HG03442 (cell line): ENCODE data around the gene CHRFAM7A.
"Not testable (repeated sequence)": the region's sequence is repeated elsewhere in the genome, so short reads cannot be mapped to it uniquely, and the experiment has no call there.

ENCODE experiments used
- ATAC-seq: cut with Tn5 transposase; IDR thresholded peaks from one replicate; pipeline ENCODE4 v1.9.1; 2021; ENCODE audit warnings: mild to moderate bottlenecking, moderate library complexity; ENCODE audit not compliant: unreplicated experiment

Gene CHRFAM7A

GRCh38 chr15:30392766-30393663 lies at the start of gene CHRFAM7A:
Gene CHRFAM7A, minus strand, starts transcription at chr15:30393540. Its CDS starts 10,189 bp downstream, at chr15:30383351.
- ATAC-seq: not testable (repeated sequence)

GRCh38 chr15:30438348-30438747 lies 45.0 kb upstream of the CHRFAM7A start:
- ATAC-seq: not testable (repeated sequence)

GRCh38 chr15:30435878-30436277 lies 42.5 kb upstream of the CHRFAM7A start:
- not testable (repeated sequence) for ATAC-seq

GRCh38 chr15:30420723-30421122 lies 27.4 kb upstream of the CHRFAM7A start:
- not testable (repeated sequence) for ATAC-seq

- ATAC-seq: not testable (repeated sequence)
These were observed 20.8 kb upstream of the CHRFAM7A start, which contains the start of gene GOLGA8R for GRCh38 chr15:30414160-30414559. Gene GOLGA8R, minus strand, starts transcription at chr15:30414260. Its CDS starts 98 bp downstream, at chr15:30414162.

- not testable (repeated sequence) for ATAC-seq
These were observed 14.3 kb upstream of the CHRFAM7A start for GRCh38 chr15:30407636-30408035.

- ATAC-seq: not testable (repeated sequence)
These were observed 5.6 kb upstream of the CHRFAM7A start for GRCh38 chr15:30398988-30399387.

- ATAC-seq: not testable (repeated sequence)
These were observed 288 bp upstream of the CHRFAM7A start for GRCh38 chr15:30393664-30393991.

- not testable (repeated sequence) for ATAC-seq
These were observed 6.9 kb downstream of the CHRFAM7A start for GRCh38 chr15:30386318-30386887.

GRCh38 chr15:30377082-30377413 lies 16.3 kb downstream of the CHRFAM7A start:
- ATAC-seq: not testable (repeated sequence)

GRCh38 chr15:30376375-30377081 lies 16.8 kb downstream of the CHRFAM7A start:
- not testable (repeated sequence) for ATAC-seq

- not testable (repeated sequence) for ATAC-seq
These were observed 17.5 kb downstream of the CHRFAM7A start for GRCh38 chr15:30375872-30376271.

- not testable (repeated sequence) for ATAC-seq
These were observed 18.5 kb downstream of the CHRFAM7A start for GRCh38 chr15:30374862-30375261.

GRCh38 chr15:30368271-30368670 lies 25.1 kb downstream of the CHRFAM7A start:
- not testable (repeated sequence) for ATAC-seq

- not testable (repeated sequence) for ATAC-seq
These were observed 26.1 kb downstream of the CHRFAM7A start for GRCh38 chr15:30367246-30367645.

- ATAC-seq: not testable (repeated sequence)
These were observed 31.9 kb downstream of the CHRFAM7A start for GRCh38 chr15:30361404-30361803.

- ATAC-seq: not testable (repeated sequence)
These were observed 32.4 kb downstream of the CHRFAM7A start for GRCh38 chr15:30360990-30361389.

- ATAC-seq: not testable (repeated sequence)
These were observed 38.3 kb downstream of the CHRFAM7A start for GRCh38 chr15:30355043-30355442.

- not testable (repeated sequence) for ATAC-seq
These were observed 43.5 kb downstream of the CHRFAM7A start for GRCh38 chr15:30349803-30350202.

- ATAC-seq: not testable (repeated sequence)
These were observed 56.8 kb downstream of the CHRFAM7A start for GRCh38 chr15:30336584-30336983.

- not testable (repeated sequence) for ATAC-seq
These were observed 59.2 kb downstream of the CHRFAM7A start for GRCh38 chr15:30334152-30334551.
